Measurements from ENCODE around the gene DHRS7B. TPM values are rescaled to one million over a fixed set of nuclear protein-coding genes. Genes with fewer than 3 reads are reported as not detected.

Gene DHRS7B
- total RNA-seq, 1 donor from 2014 or later = 11.8 TPM

DNA sequence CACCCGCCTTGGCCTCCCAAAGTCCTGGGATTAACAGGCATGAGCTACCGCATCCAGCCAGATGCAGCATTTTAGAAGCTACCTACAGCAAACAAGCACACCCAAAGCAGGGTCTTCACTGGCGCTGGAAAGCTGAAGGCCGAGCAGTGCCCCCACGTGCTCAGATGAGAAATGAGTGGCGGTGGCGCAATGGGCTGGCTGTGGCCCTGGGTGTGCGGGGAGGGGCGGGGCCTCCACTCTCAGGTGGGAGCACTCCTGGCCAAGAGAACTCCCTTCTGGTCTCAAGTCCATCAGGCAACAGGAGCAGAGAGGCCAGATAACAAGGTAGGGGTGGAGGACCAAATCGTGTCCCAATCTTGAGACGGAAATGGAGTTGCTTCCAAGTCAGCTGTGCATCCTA lies 75.1 kb downstream of the DHRS7B start:
- Mint-ChIP-seq H3K4me3 (no peak overlapping the region), H3K27ac (no peak overlapping the region), H3K27me3 (no peaks in the 10 kb centered on the region), H3K4me1 (peaks cover 29% of the 10 kb centered on the region), H3K36me3 (ENCODE audit: low read depth) (peaks cover 38% of the 10 kb centered on the region), H3K9me3 (no peaks in the 10 kb centered on the region)
- intact Hi-C loops (cut with micrococcal nuclease) = no loop called here
- ATAC-seq (ENCODE audit: low read depth) (no peak), DNase-seq (no peak)
- TF ChIP-seq, protein P1, sequence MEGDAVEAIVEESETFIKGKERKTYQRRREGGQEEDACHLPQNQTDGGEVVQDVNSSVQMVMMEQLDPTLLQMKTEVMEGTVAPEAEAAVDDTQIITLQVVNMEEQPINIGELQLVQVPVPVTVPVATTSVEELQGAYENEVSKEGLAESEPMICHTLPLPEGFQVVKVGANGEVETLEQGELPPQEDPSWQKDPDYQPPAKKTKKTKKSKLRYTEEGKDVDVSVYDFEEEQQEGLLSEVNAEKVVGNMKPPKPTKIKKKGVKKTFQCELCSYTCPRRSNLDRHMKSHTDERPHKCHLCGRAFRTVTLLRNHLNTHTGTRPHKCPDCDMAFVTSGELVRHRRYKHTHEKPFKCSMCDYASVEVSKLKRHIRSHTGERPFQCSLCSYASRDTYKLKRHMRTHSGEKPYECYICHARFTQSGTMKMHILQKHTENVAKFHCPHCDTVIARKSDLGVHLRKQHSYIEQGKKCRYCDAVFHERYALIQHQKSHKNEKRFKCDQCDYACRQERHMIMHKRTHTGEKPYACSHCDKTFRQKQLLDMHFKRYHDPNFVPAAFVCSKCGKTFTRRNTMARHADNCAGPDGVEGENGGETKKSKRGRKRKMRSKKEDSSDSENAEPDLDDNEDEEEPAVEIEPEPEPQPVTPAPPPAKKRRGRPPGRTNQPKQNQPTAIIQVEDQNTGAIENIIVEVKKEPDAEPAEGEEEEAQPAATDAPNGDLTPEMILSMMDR (IDR thresholded peaks at IDR 0.05) = no peak
- POLR2A ChIA-PET = interaction anchor here (0.5 kb wide), 1 partner anchor 51 kb away, joined by 3 read pairs; no protein-coding TSS in a partner anchor
- CTCF ChIA-PET = no interaction called here

DNA sequence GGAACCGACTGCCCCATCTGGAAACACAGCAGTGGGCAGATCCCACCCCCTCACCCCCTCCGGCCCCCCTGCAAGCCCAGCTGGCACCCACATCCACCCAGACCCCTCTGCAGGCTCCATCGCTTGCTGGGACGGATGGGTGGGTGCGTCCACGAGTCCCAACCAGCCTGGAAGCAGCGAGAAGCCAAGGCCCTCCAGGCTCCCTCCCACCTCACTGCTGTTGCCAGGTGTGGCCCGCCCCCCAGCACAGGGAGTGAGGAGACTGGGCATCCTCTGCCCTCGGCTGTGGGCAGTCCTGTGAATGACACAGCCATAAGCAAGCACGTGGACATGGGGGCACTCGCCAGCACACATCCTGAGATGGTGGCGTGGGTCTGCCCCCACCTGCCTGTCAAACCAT lies 75.7 kb downstream of the DHRS7B start:
- no peak overlapping the region for H3K4me3 Mint-ChIP-seq
- CTCF ChIA-PET = no interaction called here
- intact Hi-C loops (cut with micrococcal nuclease) = no loop called here
- peaks cover 36% of the 10 kb centered on the region for H3K36me3 Mint-ChIP-seq (ENCODE audit: low read depth)
- peaks cover 29% of the 10 kb centered on the region for H3K4me1 Mint-ChIP-seq
- no peak for ATAC-seq (ENCODE audit: low read depth)
- no peak overlapping the region for H3K27ac Mint-ChIP-seq
- H3K9me3 Mint-ChIP-seq = no peaks in the 10 kb centered on the region
- no peaks in the 10 kb centered on the region for H3K27me3 Mint-ChIP-seq
- DNase-seq = no peak
- TF ChIP-seq, protein P1 (IDR thresholded peaks at IDR 0.05) = no peak
- POLR2A ChIA-PET = interaction anchor here (0.6 kb wide), 1 partner anchor 11 kb away, joined by 3 read pairs; no protein-coding TSS in a partner anchor

DNA sequence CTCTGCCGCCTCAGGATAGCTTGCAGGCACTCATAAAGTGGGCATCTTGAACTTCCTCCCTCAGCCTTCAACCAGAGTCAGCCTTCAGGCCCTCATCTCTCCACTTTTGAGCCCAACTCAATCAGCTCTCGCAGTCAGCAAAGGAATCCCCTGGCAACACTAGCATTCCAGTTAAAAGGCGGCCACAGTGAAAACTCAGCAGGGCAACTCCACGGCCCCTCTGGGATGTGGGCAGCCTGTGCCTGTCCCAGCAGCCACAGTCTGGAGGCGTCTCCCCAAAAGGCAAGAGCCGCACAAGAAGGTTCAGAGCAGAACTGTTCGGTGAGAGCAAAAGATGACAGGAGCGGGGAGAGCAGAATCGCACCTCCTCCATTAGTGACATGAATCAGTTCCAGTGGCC lies 78.2 kb downstream of the DHRS7B start:
- Mint-ChIP-seq H3K9me3 (no peaks in the 10 kb centered on the region), H3K36me3 (ENCODE audit: low read depth) (peaks cover 29% of the 10 kb centered on the region), H3K4me1 (peaks cover 23% of the 10 kb centered on the region), H3K4me3 (no peak overlapping the region), H3K27ac (no peak overlapping the region), H3K27me3 (no peaks in the 10 kb centered on the region)
- CTCF ChIA-PET = no interaction called here
- intact Hi-C loops (cut with micrococcal nuclease) = no loop called here
- POLR2A ChIA-PET = no interaction called here
- TF ChIP-seq, protein P1 (IDR thresholded peaks at IDR 0.05) = no peak
- DNase-seq (no peak), ATAC-seq (ENCODE audit: low read depth) (no peak)

DNA sequence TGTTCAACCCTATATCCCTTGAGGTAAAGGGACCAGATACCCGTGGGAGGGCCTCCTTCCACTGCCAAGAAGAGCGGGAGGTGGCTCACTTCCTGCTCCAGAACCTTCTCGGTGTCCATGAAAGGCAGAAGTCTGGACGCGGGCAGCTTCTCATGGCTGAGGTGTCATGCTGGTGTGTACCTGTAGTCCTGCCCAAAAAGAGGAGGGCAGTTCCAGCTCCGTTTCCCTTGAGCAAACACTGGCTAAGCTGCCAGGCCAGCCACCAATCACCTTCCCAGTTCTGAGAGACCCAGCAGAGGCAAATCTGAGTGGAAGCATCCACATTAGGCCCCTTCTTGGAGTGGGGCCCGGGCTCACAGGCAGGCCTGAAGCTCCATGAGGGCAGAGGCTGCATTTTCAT lies 81.6 kb downstream of the DHRS7B start:
- intact Hi-C loops (cut with micrococcal nuclease) = no loop called here
- no peaks in the 10 kb centered on the region for H3K27me3 Mint-ChIP-seq
- H3K36me3 Mint-ChIP-seq (ENCODE audit: low read depth) = peaks cover 31% of the 10 kb centered on the region
- TF ChIP-seq, protein P1 (IDR thresholded peaks at IDR 0.05) = no peak
- DNase-seq (no peak), ATAC-seq (ENCODE audit: low read depth) (no peak)
- no peak overlapping the region for H3K4me3 Mint-ChIP-seq
- no peak overlapping the region for H3K27ac Mint-ChIP-seq
- peaks cover 37% of the 10 kb centered on the region for H3K4me1 Mint-ChIP-seq
- ChIA-PET CTCF (no interaction called here), POLR2A (no interaction called here)
- no peaks in the 10 kb centered on the region for H3K9me3 Mint-ChIP-seq

DNA sequence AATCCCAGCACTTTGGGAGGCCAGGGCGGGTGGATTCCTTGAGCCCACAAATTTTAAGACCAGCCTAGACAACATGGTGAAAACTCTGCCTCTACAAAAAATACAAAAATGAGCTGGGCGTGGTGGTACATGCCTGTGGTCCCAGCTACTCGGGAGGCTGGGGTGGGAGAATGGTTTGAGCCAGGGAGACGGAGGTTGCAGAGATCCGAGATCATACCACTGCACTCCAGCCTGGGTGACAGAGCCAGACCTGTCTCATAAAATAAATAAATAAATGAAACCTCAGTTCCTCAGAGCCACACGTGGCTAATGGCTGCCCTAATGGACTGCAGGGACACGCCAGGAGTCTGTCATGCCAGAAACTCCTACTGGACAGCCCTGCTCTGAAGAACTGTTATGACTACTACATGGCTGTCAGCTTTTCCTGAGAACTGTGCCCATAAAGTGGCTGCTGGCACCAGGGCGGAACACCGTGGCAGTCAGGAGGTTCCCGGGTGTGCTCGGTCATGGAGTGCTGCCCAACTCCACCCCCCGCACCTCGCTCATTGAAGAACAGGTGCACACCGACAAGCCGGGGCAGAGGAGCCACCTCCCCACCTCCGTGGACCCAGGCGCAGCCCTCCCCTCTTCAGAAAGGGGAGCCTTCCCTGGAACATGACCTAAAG lies 82.9 kb downstream of the DHRS7B start:
- Mint-ChIP-seq H3K36me3 (ENCODE audit: low read depth) (peaks cover 34% of the 10 kb centered on the region), H3K4me1 (peaks cover 39% of the 10 kb centered on the region), H3K27me3 (no peaks in the 10 kb centered on the region), H3K4me3 (no peak overlapping the region), H3K27ac (no peak overlapping the region), H3K9me3 (no peaks in the 10 kb centered on the region)
- TF ChIP-seq, protein P1 (IDR thresholded peaks at IDR 0.05) = no peak
- POLR2A ChIA-PET = no interaction called here
- CTCF ChIA-PET = no interaction called here
- no peak for ATAC-seq (ENCODE audit: low read depth)
- intact Hi-C loops (cut with micrococcal nuclease) = loop anchor here (5.0 kb wide), 2 partner anchors 187 to 1052 kb away; no protein-coding TSS in a partner anchor
- no peak for DNase-seq
